Astrocyte (in vitro differentiated cells and primary cell): ENCODE measurements around the gene OTOGL. TPM values are rescaled to one million over a fixed set of nuclear protein-coding genes. Genes with fewer than 3 reads are reported as not detected.
"Not testable (repeated sequence)": the region's sequence is repeated elsewhere in the genome, so short reads cannot be mapped to it uniquely, and the experiment has no call there.

Experiments
- DNase-seq: peaks from one replicate; pipeline ENCODE4 v3.0.0-alpha.2; 2010; ENCODE audit warnings: low read depth
- FAIRE-seq: peaks from 2 replicates; lab custom pipeline; 2011; peaks lifted over from hg19 to GRCh38; lab: Jason Lieb, UNC
- H2AFZ ChIP-seq: 2 replicates; pipeline ENCODE4 v1.6.0; 2012; ENCODE audit warnings: low read depth, low read length, inconsistent platforms
- H3K27ac ChIP-seq: 2 replicates; pipeline ENCODE4 v1.5.1; 2011; ENCODE audit warnings: low read depth, low read length, inconsistent platforms
- H3K27me3 ChIP-seq: 2 replicates; pipeline ENCODE4 v1.6.0; 2011; ENCODE audit warnings: low read length, inconsistent platforms; ENCODE audit not compliant: insufficient read depth
- H3K36me3 ChIP-seq: 2 replicates; pipeline ENCODE4 v1.5.1; 2011; ENCODE audit warnings: low read length, inconsistent platforms; ENCODE audit not compliant: insufficient read depth
- H3K4me1 ChIP-seq: 2 replicates; pipeline ENCODE4 v1.5.1; 2011; ENCODE audit warnings: low read length, inconsistent platforms; ENCODE audit not compliant: insufficient read depth
- H3K4me2 ChIP-seq: 2 replicates; pipeline ENCODE4 v1.6.0; 2012; ENCODE audit warnings: low read length, inconsistent platforms
- H3K4me3 ChIP-seq: 2 replicates; pipeline ENCODE4 v1.5.1; 2011; ENCODE audit warnings: low read depth, mild to moderate bottlenecking, low read length, inconsistent platforms; ENCODE audit not compliant: insufficient read depth
- H3K79me2 ChIP-seq: 2 replicates; pipeline ENCODE4 v1.6.0; 2012; ENCODE audit warnings: mild to moderate bottlenecking, low read length, inconsistent platforms; ENCODE audit not compliant: insufficient read depth
- H3K9ac ChIP-seq: 2 replicates; pipeline ENCODE4 v1.6.0; 2012; ENCODE audit warnings: mild to moderate bottlenecking, low read length, inconsistent platforms
- H3K9me3 ChIP-seq: 2 replicates; pipeline ENCODE4 v1.5.1; 2012; ENCODE audit warnings: low read depth, mild to moderate bottlenecking, low read length, inconsistent platforms; ENCODE audit not compliant: insufficient read depth
- H4K20me1 ChIP-seq: 2 replicates; pipeline ENCODE4 v1.6.0; 2012; ENCODE audit warnings: low read length, inconsistent platforms; ENCODE audit not compliant: insufficient read depth
- H3K27ac Mint-ChIP-seq: one replicate; pipeline ENCODE4 v1.8.0; 2021; ENCODE audit warnings: mild to moderate bottlenecking, mixed read lengths; ENCODE audit not compliant: unreplicated experiment
- H3K27me3 Mint-ChIP-seq: one replicate; pipeline ENCODE4 v1.8.0; 2021; ENCODE audit warnings: low read depth, mixed read lengths; ENCODE audit not compliant: unreplicated experiment
- H3K36me3 Mint-ChIP-seq: one replicate; pipeline ENCODE4 v1.8.0; 2021; ENCODE audit warnings: low read depth, mixed read lengths; ENCODE audit not compliant: unreplicated experiment
- H3K4me1 Mint-ChIP-seq: one replicate; pipeline ENCODE4 v1.8.0; 2021; ENCODE audit warnings: low read depth, mixed read lengths; ENCODE audit not compliant: unreplicated experiment
- H3K4me3 Mint-ChIP-seq: one replicate; pipeline ENCODE4 v1.8.0; 2021; ENCODE audit warnings: mild to moderate bottlenecking, moderate library complexity, mixed read lengths; ENCODE audit not compliant: unreplicated experiment
- H3K9me3 Mint-ChIP-seq: one replicate; pipeline ENCODE4 v1.8.0; 2021; ENCODE audit warnings: mild to moderate bottlenecking, mixed read lengths; ENCODE audit not compliant: unreplicated experiment
- EZH2 ChIP-seq: IDR thresholded peaks from 2 replicates; pipeline ENCODE4 v1.6.1; 2012; ENCODE audit warnings: mild to moderate bottlenecking, low read length, inconsistent platforms; ENCODE audit not compliant: insufficient read depth
- total RNA-seq: library from RNA; stranded (reverse); gene quantifications from 2 replicates; pipeline ENCODE4 v1.2.1, GENCODE V29; 2021
- TF ChIP-seq, protein P1 (sequence below): IDR thresholded peaks from 2 replicates; pipeline ENCODE4 v1.5.1; 2011; ENCODE audit warnings: low read depth, mild to moderate bottlenecking, inconsistent platforms, low read length, moderate library complexity; ENCODE audit not compliant: insufficient read depth

OTOGL gene
- total RNA-seq, 1 donor from 2014 or later: 0.16 TPM

DNA sequence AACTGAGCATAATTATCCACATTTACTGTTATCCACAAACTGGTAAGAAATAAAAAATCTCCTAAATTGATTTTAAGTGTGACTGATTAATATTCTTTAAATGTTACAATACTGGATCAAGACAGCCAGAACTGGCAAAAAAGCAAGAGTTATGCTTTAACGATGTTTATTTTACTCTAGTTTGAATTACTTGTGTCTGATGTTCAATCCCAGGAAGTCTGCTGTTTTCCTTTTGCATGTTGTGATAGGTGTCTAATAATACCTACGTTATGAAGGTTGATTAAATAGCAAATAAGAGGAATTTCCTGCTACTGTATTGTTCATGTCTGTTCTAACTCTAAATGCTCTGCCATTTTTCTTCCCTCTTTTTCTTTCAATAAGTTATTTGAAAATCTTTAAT is 34.4 kb upstream of the OTOGL start:
- H3K4me3 ChIP-seq: no peak overlapping the region
- no peak overlapping the region for H2AFZ ChIP-seq
- peak overlapping the region; percentile 92 for H3K27ac Mint-ChIP-seq
- peaks cover 14% of the 10 kb centered on the region for H3K4me1 Mint-ChIP-seq
- H3K79me2 ChIP-seq: no peaks in the 10 kb centered on the region
- H3K27ac ChIP-seq: no peak overlapping the region
- H3K27me3 Mint-ChIP-seq: no peaks in the 10 kb centered on the region
- no peaks in the 10 kb centered on the region for H3K27me3 ChIP-seq
- DNase-seq (no peak), FAIRE-seq (no peak)
- H3K36me3 Mint-ChIP-seq: no peaks in the 10 kb centered on the region
- no peaks in the 10 kb centered on the region for H4K20me1 ChIP-seq
- no peaks in the 10 kb centered on the region for H3K4me1 ChIP-seq
- no peaks in the 10 kb centered on the region for H3K36me3 ChIP-seq
- no peaks in the 10 kb centered on the region for H3K9me3 ChIP-seq
- no peak overlapping the region for H3K4me3 Mint-ChIP-seq
- H3K4me2 ChIP-seq: no peak overlapping the region
- H3K9me3 Mint-ChIP-seq: no peaks in the 10 kb centered on the region
- no peak overlapping the region for H3K9ac ChIP-seq
- TF ChIP-seq, protein P1, sequence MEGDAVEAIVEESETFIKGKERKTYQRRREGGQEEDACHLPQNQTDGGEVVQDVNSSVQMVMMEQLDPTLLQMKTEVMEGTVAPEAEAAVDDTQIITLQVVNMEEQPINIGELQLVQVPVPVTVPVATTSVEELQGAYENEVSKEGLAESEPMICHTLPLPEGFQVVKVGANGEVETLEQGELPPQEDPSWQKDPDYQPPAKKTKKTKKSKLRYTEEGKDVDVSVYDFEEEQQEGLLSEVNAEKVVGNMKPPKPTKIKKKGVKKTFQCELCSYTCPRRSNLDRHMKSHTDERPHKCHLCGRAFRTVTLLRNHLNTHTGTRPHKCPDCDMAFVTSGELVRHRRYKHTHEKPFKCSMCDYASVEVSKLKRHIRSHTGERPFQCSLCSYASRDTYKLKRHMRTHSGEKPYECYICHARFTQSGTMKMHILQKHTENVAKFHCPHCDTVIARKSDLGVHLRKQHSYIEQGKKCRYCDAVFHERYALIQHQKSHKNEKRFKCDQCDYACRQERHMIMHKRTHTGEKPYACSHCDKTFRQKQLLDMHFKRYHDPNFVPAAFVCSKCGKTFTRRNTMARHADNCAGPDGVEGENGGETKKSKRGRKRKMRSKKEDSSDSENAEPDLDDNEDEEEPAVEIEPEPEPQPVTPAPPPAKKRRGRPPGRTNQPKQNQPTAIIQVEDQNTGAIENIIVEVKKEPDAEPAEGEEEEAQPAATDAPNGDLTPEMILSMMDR: no peak
- TF ChIP-seq EZH2: no peak

DNA sequence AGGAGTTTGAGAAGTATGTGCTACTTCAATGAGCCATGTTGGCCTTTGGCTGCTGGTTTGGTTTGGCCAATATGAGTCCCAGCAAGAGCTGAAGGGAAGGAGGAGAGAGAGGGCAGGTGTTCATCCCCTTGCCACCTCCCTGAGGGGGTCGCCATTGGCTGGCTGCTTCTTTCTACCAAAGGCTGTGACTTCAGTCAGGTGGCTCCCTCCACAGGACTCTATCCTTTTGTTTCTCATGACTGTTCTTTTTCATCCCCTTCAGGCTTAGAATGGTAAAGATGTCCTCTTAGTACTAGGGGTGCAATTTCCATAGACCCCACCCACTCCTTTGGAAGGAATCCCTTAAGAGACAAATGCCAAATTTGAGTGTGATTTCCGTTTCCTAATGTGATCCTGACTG is 31.2 kb upstream of the OTOGL start:
- Histone ChIP-seq H3K27me3 (no peaks in the 10 kb centered on the region), H4K20me1 (no peaks in the 10 kb centered on the region), H3K4me2 (no peak overlapping the region), H2AFZ (no peak overlapping the region), H3K4me1 (no peaks in the 10 kb centered on the region), H3K9me3 (no peaks in the 10 kb centered on the region), H3K79me2 (no peaks in the 10 kb centered on the region), H3K27ac (no peak overlapping the region), H3K4me3 (no peak overlapping the region), H3K36me3 (no peaks in the 10 kb centered on the region), H3K9ac (no peak overlapping the region)
- DNase-seq: no peak
- peaks cover 13% of the 10 kb centered on the region for H3K4me1 Mint-ChIP-seq
- H3K27ac Mint-ChIP-seq: no peak overlapping the region
- H3K9me3 Mint-ChIP-seq: peaks cover 1% of the 10 kb centered on the region
- no peaks in the 10 kb centered on the region for H3K27me3 Mint-ChIP-seq
- no peak overlapping the region for H3K4me3 Mint-ChIP-seq
- FAIRE-seq: no peak
- TF ChIP-seq, protein P1: no peak
- no peak for TF ChIP-seq EZH2
- no peaks in the 10 kb centered on the region for H3K36me3 Mint-ChIP-seq

DNA sequence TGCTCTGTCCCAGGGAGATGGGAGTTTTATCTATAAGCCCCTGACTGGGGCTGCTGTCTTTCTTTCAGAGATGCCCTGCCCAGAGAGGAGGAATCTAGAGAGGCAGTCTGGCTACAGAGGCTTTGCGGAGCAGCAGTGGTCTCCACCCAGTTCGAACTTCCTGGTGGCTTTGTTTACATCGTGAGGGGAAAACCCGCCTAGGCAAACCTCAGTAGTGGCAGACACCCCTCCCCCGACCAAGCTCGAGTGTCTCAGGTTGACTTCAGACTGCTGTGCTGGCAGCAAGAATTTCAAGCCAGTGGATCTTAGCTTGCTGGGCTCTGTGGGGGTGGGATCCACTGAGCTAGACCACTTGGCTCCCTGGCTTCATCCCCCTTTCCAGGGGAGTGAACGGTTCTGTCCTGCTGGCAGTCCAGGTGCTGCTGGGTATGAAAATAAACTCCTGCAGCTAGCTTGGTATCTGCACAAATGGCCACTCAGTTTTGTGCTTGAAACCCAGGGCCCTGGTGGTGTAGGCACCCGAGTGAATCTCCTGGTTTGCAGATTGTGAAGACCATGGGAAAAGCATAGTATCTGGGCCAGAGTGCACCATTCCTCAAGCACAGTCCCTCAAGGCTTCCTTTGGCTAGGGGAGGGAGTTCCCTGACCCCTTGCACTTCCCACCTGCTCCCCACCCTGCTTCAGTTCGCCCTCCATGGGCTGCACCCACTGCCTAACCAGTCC is 15.3 kb upstream of the OTOGL start:
- not testable (repeated sequence) for H3K79me2 ChIP-seq, H3K4me2 ChIP-seq, H3K36me3 ChIP-seq, H3K27ac Mint-ChIP-seq, H3K4me3 Mint-ChIP-seq, DNase-seq, H3K27me3 ChIP-seq, H2AFZ ChIP-seq, FAIRE-seq, H3K4me1 Mint-ChIP-seq, H3K27me3 Mint-ChIP-seq, H3K4me3 ChIP-seq, H3K9me3 ChIP-seq, H4K20me1 ChIP-seq, H3K27ac ChIP-seq, H3K4me1 ChIP-seq, H3K36me3 Mint-ChIP-seq, H3K9ac ChIP-seq
- H3K9me3 Mint-ChIP-seq: peaks cover 13% of the 10 kb centered on the region
